NCI-H524 treated with DMSO at 0.1 percent for 48 hours (cell line): ENCODE measurements around the gene TAF1C.

Experiments used
- DNase-seq: peaks from one replicate; lab custom pipeline; 2025; lab: John Stamatoyannopoulos, UW

TAF1C gene

GRCh38 chr16:84183911-84184591 is 2.8 kb downstream of the TAF1C start:
- DNase-seq = no peak

GRCh38 chr16:84183572-84183875 is 3.3 kb downstream of the TAF1C start:
- DNase-seq = no peak

DNA sequence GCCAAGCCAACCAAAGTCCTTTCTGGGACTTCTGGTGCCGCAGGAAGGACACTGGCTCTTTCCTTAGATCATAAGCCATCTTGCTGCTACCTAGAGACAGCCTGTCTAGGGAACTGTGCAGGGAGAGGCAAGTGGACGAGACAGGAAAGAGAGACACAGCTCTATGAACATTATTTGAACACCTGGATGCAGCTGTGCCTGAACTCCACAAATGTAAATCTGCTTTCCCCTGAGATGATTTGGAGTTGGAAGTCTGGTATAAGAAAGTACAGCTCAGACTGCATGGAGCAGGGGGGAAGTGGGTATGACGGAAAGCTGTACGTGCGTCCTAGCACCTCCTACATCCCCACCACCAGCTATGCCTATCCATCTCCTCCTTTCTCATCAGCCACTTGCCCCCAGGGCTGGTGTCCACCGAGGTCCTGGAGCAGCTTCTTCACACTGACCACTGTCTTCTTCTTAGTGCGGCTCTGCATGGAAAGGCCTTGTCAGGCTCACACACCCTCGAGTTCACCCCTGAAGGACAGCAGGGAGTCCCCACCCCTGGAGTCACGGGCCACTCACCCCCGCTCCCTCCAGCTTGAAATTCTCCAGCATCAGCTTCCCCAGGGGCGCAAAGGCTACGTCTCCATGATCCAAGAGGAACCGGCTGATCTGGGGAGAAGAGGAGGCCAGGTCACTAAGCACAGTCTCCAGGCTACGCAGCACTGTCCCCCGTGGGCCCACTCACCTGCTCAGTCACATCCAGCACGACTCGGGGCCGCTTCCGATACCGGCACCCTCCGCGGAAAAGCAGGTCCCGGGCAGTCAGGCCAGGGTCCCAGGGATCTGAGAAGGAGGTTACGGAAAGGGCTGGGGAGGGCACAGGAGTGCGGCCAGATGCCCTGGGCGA is 3.9 kb downstream of the TAF1C start:
- no peak for DNase-seq

- DNase-seq = no peak
Measured at GRCh38 chr16:84182104-84182503, 4.8 kb downstream of the TAF1C start.

- no peak for DNase-seq
Measured at GRCh38 chr16:84181144-84181915, 5.5 kb downstream of the TAF1C start.

- DNase-seq = no peak
Measured at GRCh38 chr16:84180519-84181140, 6.2 kb downstream of the TAF1C start.

- DNase-seq = no peak
Measured at GRCh38 chr16:84179612-84180320, 7.1 kb downstream of the TAF1C start.

- no peak for DNase-seq
Measured at GRCh38 chr16:84178892-84179611, 7.8 kb downstream of the TAF1C start.

DNA sequence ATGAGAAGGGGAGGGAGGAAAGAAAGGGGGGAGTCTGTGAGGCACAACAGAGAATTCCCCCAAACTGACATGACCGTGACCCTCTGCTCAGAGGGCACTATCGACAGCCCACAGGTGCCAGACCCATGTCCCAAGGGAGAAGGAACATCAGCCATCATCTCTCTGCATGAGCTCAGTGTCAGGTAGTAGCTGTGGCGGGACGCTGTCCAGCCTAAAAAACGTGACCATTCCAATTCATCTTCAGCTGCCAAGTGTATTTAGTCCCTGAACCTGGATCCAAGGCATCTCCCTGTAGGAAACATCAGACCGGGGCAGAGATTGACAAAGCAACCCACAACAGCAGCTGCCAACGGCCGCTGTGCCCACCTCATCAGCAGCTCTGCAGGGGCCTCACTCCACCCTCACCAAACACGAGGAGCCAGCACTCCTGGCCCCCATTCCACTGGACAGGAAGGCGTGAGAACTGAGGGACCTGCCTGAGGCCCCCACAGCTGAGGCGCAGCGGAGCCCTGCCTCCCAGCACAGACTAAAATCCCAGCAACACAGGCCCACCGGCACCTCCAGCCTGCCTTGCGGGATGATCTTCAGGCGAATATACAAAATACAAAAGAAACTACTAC is 8.6 kb downstream of the TAF1C start:
- DNase-seq = no peak

DNA sequence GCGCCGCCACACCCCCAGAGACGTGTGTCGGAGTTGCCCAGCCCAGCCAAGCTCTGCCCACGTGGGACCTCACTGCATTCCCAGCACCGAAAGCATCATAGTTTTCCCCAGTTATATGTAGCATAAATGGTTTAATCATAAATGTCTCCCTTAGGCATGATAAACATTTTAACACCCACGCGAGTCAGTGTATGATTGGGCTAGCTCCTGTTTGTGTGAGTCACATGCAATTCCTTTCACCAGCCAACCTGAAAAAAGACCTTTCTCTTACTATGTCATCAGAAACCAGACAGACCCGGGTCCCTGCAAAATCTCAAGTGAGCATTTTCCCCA is 9.2 kb downstream of the TAF1C start:
- DNase-seq = no peak

- no peak for DNase-seq
Measured at GRCh38 chr16:84176192-84177053, 10.4 kb downstream of the TAF1C start.

GRCh38 chr16:84175350-84176081 is 11.3 kb downstream of the TAF1C start:
- no peak for DNase-seq

GRCh38 chr16:84174396-84174795 is 12.5 kb downstream of the TAF1C start:
- no peak for DNase-seq

GRCh38 chr16:84169765-84170310 is 17.0 kb downstream of the TAF1C start:
- DNase-seq = no peak

- DNase-seq = no peak
Measured at GRCh38 chr16:84166796-84167695, 19.8 kb downstream of the TAF1C start.

DNA sequence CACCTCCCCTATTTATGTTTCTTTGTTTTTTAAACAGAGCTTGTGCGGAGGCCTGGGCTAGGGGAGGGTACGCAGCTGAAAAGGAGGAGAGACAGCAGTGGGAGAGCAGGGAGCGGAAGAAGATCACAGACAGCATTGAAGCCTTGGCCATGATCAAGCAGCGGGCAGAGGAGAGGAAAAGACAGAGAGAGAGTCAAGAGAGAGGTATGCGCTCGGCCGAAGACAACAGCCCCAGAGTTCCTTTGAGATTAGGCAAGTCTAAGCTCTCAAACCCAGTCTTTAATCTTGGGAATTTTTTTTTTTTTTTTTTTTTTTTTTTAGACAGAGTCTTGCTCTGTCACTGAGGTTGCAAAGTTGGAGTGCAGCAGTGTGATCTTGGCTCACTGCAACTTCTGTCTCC is 21.1 kb downstream of the TAF1C start:
- no peak for DNase-seq

DNA sequence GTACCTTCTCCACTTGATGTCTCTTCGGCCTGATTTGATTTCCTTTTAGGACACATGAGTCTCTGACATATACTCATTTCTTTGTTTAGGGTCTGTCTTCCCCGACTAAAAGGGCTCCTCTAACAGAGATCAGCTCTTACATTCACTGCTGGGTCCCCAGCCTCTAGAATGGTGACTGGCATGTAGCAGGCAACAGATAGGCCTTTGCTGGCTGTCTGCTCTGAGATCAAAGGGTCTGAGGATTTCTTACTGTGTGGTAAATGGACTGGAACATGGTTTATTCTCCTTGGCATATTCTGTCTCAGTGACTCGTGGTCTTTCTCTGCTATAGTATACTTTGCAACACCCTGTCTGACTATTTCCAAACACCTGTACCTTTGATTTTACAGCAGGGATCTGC is 25.1 kb downstream of the TAF1C start:
- no peak for DNase-seq

DNA sequence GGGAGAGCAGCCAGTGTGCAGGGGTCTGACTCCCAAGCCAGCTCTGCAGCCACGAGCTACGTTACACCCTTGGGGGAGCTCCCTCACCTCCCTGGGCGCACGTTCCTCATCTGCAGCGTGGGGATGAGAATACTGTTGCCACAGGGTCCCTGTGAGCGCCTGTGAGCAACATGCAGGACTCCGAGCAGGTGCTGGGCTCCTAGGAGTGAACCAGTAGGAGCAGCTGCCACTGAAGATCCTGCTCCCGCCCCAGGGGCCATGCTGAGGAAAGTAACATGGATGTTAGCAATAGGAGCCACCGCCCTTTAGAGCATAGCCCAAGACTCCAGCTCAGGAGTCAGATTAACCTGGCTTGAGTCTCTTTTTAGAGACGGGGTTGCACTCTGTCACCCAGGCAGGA is 25.8 kb downstream of the TAF1C start:
- DNase-seq = no peak
